Activated CD4-positive, alpha-beta T cell treated with anti-CD3 and anti-CD28 coated beads, Interleukin-2, amount 50 U/mL, for 1 hour (primary cell): ENCODE data around the gene PRKCA.

ENCODE experiments used
- DNase-seq: peaks from one replicate; pipeline ENCODE4 v3.0.0-alpha.2; 2020

The PRKCA gene

DNA sequence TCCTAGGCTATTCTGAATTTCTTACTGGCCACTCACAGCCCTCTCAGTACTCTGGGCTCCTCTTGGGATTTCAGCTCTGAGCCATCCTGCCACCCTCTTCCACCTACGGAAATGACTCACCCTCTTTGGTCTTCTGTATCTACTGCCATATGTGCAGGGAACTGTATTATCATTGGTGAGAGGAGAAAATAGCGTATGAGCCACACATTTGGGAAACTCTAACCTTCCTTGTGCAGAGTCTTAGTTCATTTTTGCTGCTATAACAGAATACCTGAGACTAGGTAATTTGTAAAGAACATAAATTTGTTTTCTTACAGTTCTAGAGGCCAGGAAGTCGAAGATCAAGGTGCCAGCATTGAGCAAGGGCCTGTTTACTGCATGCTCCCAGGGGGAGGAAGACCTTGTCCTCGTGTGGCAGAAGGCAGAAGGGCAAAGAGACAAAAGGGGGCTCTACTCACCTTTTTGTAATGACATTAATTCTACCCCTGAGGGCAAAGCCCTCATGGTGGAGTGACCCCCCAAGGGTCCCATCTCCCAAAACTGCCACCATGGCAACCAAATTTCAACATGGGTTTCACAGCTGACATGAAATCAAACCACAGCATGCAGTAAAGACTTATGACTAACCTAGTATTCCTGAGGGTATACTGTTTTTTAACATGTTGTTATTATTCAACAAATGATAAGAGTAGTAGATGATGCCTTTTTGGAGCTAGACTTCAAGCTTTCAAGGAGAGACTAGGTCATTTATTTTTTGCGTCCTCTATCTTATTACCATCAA, 191.8 kb downstream of the PRKCA start:
- DNase-seq, result no peak

DNA sequence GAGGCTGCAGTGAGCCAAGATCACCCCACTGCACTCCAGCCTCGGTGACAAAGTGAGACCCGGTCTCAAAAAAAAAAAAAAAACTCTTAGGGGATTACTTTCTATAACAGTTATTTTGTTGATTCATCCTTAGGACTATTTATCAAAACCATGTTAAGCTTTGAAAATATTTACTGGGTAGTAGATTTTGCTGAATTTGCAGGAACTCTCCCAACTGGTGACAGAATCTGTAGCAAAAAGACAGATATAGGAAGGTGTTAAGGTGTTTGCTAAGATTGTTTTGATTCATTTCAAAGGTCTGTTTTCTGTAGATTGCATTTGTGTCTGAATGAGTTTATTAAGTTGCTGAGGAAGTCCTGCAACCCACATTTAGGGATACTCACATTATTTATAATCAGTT, 192.6 kb downstream of the PRKCA start:
- no peak for DNase-seq

DNA sequence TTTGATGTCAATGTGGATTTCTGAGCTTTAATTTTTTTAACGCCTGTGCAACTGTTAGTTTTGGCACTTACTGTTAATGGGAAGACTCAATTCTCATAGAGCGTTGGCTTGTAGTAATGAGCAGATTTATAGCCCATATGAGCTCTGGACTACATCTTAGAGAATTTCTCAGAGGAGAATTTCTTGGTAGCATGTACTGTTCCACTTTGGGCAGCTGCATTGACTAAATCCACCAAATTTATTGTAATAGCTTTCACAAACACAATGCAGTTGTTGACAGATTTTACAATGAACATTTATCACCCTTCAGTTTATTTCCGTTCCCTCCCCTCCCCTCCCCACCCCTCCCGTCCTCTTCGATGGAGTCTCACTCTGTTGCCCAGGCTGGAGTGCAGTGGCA, 193.9 kb downstream of the PRKCA start:
- DNase-seq, result no peak

DNA sequence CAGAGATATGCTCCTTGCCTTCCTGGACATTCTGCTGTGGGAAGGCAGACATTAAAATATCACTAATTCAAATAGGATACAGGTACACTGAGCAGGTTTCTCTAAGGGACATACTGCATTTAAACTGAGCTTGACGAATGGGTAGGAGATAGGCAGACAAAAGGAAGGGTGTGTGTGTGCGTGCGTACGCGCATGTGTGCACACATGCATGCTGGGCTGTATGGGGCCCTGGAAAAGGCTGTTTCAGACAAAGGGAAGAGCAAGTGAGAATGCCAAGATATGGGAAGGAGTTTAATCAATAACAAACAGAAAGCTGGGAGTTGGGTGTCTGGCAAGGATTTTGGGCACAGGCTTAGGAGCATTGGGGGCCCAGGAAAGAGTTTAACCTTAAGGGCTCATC, 196.2 kb downstream of the PRKCA start:
- no peak for DNase-seq

DNA sequence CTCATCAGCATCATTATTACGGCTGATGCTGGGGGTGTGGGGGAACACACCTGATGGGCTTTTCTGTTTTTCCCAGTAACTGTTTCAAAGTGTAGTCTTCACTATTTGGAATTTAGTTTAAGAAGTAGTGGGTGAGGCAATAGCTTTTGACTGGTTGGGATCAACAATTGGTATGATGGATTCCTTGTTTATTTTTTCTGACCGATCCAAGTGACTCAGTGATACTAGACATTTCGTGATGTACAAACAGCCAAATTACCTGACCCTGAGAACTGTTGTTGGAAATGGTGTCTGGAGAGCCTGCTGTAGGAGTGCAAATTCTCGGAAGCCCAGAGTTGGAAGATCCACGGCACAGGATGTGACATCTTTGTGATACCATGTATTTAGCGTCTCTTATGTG, 204.2 kb downstream of the PRKCA start:
- DNase-seq, result no peak

DNA sequence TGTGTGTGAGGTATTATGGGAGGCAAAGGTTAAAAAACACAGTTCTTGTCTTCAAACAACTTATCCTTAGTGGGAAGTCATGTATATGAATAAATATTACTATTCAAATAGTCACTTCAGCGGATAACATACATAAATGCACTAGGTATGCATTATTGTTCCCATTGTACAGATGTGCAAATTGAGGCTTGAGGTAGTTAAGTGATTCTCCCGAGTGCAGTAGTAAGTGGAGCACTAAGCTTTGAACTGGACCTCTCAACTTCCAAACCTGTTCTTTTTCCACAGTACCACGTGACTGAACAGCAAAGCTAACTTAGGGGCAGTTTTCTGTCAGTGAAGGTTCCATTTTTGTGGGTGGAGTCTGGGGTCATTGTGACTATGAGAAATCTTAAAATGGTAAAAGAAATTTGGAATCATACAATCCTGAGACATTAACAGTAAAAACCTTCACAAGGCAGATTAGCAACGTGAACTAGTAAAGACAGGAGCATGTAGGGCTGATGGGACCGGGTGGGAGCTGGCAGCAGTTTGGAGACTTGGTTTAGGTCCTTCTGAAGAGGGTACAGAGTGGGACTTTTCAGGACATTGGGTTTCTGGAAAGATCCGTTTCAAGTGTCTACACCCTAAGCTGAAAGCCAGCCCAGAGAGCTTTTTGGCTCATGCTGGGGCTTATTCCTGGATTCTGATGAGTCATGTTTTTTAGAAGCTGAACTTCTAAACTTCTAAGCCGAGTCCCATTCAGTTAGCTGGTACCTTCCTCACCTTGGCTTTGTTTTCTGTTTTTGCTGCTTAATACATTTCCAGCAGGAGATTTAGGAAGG, 204.9 kb downstream of the PRKCA start:
- DNase-seq, result no peak

DNA sequence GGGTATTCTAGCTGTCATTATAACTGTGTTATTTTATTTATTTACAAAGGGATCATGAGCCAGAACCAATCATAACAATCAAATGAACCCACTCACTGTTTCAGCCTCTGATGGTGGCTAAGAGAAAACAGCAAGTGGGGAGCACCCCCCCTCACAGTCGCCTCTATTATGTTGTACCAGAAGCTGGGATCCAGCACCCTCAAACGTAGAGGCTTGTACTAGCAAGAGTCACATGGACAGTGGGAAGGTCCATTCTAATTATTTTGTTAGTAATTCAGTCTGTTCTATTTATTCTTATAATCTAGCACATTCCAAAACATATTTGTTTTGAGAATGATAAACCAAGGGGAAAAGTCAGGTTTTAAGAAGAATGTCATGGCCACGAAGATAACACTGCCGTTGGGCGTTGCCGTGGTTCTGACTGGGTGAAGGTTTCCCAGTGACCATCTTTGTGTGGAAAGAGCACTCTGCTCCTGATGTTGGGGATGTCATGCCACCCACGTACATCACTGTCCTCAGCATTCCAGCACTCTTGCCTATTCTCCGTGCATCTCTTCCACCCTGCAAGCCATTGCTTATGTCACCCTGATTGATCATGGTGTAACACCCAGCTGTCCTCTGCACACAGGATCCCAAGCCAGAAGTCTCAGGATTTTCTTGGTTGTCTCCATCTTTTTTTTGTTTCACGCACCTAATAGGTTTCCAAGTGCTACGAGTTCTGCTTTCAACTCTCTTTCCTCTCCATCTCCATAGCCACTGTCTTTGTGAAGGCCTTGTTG, 205.8 kb downstream of the PRKCA start:
- no peak for DNase-seq

DNA sequence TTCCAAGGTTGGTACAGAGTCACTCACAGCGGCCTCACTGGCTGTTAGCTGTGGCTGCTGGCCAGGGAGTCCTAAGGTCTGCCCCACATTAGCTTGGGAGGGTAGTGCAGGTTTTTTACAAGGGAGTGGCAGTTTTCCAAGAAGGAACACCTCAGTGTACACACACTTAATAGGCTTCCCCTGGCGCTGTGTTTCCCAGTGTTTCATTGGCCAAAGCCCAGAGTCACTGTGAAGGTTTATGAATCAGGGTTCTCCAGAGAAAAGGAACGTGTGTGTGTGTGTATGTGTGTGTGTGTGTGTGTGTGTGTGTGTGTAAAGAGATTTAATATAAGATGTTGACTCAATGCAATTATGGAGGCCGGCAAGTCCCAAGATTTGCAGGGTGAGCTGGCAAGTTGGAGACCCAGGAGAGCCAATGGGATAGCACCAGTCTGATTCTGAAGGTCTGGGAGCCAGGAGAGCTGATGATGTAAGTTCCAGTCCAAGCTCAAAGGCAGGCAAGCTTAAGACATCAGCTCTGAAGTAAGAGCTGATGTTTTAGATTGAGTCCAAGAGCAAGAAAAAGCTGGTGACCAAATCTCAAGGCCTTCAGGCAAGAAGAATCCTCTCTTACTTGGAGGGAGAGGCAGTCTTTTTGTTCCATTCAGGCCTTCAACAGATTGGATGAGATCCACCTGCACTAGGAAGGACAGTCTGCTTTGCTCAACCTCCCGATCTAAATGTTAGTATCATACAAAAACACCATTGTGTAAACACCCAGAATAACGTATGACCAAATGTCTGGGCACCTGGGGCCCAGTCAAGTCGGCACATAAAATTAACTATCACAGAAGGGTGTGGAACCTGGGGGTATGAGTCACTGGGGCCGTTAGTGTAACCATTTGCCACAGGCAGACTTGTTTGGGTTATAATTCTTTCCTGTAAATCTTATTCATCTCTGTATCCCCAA, 206.8 kb downstream of the PRKCA start:
- peak; percentile 25 for DNase-seq

DNA sequence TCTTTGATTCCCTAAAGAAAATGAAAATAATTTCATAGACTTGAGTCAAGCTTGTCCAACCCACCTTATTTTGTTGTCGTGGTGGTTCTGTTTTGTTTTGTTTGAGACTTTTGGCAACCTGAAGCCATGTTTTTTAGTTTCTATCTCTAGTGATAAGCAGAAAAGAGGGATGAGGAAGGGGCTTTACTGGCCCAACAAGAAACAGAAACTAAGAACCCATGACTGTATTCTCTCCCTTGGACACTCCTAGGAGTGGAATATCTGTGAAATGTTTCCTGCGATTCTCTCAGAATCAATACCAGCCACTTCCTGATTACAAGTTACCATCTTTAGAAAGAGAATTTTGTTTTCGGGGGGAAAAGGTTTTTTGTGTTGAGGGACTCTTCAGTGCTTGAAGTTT, 207.5 kb downstream of the PRKCA start:
- DNase-seq, result no peak

DNA sequence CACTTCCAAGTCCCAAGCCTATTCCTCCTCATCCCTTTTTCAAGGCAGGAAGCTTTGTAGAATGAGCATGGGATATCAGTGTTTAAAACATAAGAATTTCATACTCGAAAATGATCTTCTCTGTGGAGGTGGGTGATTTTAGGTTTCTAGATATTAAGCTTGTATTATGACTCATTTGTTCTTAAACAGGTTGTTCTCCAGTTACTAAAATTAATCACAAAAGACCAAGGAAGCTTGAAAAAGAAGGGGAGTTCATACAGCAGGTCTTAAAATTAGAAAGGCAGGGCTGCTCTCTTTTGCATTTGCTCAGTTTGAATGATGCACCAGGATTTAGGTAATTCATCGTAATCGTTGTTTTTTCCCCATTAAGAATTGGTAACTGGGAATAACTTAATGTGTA, 208.7 kb downstream of the PRKCA start:
- DNase-seq, result no peak

DNA sequence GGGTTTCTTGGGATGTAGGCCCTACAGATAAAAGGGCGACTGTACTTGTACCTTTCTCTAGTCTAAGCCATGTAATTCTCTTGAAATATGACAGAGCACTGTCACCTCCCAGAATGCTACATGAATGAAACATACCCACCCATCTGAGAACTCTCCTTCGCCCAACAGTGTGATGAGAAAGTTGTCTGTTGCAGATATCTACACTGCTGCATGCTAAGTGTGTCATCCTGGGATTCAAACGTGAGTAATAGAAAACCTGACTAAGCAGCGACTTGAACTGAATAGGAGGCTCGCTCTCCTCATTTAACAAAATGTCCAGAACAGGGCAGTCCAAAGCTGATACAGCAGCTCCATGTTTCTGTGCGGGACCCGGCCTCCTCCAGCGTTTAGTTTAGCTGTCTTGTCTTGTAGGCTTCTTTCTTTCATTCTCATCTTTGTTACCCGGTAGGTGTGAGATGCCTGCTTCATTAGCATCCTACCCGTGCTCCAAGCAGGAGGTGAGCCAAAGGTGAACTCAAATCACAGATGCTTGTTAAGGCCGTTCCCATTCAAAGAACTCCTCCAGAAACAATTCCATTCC, 211.9 kb downstream of the PRKCA start:
- no peak for DNase-seq

DNA sequence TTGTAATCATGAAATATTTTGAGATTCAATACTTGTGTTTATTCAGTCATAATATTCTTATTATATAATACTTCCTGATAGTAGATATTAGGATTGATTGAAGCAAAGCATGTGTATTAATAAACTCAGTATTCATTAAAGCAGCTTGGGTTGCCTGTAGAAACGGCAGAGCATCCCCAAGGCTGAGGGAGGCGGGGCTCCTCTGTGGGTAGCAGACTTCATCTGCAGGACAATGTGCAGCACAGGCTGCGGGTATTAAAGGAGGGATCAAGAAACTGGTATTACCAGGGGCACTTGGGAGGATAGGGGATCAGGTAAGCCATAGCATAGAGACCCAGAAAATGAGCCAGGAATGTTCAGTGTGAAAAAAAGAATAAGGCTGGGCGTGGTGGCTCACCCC, 213.6 kb downstream of the PRKCA start:
- DNase-seq, result no peak

DNA sequence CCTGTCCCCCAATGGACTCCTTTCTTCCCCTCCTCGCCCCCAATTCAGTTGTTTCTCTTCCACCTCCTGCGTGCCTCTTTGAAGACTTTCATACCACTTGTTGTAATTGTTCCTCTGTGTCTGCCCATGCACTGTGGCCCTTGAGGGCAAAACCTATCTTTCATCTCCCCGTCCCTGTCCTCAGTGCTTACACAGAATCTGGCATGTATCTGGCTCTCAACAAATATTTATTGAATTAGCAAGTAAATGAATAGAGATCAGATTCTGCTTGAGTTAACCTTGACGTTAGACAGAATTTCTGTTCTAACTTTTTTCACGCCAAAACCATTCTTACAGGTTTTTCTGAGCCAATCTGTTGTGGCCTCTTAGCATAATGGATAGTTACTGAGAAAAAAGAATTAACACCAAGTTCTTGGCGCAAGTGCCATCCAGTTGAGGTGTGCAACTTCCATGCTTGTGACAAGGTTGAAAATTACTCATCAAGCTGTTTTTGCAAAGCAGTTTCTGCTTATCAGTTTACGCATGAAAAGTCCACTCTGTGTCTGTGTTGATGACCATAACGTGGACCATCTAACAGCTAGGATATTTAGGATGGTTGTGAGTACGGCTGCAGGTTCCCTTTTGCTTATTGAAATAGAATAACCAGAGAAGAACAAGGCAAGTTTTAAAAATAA, 215.1 kb downstream of the PRKCA start:
- DNase-seq, result no peak

DNA sequence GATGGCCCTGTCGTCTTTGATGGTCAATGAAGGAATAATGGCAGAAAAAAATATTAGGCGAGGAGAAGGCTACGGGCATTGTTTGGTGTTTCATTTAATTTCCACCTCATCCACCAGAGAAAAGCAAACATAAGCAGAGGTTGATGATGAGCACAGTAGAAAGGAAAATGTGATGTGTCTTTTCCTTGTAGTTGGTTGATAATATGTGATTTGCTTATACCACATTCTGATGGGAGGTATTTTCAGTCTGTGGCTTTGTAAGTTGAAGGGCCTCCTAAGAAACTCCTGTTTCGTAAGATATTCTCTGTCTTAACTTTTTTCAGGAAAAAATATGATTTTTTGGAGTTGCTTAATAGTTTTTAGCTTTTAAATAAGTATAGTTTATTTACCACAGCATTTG, 215.7 kb downstream of the PRKCA start:
- DNase-seq, result no peak

DNA sequence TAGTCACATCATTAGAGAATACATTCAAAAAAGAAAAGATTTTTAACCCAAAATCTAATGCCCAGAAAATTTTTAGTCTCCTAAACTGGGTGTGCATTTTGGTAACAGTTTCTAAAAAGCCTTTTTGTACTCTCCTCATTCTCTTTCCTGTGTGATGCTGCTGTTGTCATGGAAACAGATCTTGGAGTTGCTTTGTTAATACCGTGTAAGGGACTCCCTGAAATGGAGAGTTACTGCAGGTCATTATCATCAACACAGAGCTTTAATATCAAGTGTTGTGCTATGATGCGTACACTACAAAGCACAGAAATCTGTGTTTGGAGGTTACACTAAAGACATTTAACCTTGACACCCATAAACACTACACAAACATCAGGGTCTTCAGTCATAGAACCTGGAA, 216.3 kb downstream of the PRKCA start:
- no peak for DNase-seq

DNA sequence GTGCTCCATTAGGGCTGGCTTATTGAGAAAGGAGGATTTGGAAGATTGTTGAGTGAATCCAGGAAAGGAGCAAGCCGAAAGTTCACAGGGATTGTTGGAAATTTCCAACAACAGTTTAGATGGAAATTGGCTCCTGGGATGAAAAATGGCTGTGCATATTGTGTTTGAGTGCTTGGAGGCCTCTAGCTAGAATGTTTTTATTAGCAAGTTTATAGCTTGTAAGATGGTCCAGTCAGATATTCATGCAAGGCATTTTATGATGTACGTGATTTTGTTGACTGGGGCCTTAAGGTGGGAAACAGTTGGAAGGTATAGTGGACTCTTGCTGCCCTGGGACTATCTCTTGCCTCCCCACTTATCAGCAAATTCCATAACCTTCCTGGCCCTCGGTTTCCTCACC, 216.7 kb downstream of the PRKCA start:
- no peak for DNase-seq

DNA sequence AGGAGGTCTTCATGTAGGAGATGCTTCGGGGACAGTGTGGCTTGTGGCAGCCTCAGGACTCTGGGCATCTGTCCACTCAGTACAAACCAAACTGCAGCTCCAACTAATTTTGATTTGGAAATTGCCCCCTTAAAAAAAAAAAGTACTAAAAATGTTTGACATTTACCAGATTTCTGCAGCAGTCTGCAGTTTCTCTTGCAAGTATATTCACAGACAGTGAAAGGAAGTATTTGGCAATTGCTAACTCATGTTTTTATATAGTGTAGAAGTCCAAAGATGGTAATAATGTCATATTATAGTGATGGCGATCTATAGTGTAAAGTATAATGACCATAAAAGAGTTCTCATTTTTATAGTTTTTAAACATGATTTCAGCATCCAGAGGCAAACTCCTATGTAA, 218.6 kb downstream of the PRKCA start:
- DNase-seq, result no peak

DNA sequence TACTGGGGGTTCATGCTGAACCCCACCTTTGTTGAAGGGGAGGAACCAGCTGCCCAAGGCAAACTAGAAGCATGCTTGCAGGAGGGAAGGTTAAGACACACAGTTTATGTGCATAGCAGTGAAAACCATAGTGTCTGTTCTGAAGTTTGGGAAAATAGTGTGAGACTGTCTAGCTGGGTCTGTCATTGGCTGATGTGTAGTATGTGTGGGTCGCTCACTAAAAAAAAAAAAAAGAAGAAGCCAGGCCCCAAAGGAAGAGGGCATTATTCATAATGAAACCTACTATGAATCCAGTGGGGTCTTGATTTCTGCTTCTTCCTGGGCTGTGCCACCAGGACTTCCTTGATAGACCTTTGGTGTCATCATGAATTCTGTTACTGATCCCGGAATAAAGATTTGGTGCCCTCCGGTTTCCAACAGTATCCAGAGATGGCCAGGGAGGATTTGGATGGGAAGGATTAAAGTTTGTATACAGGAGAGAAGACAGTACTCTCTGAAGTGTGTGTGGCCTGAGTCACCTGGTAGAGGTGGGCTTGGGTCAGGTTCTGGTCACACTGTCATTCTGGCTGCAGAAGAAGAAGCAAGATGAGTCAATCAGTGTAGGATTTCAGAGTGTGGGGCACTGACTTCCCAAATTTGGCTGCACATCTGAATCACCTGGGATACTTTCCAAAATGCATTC, 220.3 kb downstream of the PRKCA start:
- DNase-seq, result no peak

DNA sequence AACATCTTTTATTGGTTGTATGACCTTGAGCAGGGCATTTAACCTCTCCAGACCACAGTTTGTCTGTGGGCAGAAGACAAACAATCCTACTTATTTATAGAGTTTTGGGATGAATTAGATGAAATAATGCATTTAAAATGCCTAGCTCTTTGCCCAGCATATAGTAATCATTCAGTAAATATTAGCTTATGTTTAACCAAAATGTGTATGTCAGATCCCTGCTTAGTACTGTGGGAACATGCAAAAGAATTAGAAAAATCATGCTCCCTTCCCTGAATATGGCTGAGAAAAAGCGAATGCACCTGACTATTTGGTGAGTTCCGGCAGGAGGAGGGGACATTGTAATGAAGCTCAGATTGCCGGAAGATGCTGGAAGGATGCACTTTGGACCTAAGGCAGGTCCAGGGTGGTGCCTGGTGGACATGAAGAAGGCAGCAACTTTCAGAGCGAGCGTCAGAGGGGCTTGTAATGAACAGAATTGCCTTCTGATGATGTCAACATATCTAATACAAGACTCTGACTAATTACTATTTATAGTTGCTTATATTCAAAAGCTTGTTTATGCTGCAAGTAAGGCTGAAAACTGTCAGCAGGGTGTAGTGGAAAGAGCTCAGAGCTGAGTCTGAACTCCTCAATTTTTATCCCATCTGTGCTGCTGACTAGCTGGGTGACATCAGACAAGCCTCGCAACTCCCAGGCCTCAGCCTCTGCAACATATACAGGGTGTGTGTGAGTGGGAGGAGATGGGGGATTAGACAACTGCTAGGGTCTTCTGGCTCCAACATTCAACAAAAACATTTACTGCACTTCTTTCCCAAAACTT, 221.2 kb downstream of the PRKCA start:
- no peak for DNase-seq

DNA sequence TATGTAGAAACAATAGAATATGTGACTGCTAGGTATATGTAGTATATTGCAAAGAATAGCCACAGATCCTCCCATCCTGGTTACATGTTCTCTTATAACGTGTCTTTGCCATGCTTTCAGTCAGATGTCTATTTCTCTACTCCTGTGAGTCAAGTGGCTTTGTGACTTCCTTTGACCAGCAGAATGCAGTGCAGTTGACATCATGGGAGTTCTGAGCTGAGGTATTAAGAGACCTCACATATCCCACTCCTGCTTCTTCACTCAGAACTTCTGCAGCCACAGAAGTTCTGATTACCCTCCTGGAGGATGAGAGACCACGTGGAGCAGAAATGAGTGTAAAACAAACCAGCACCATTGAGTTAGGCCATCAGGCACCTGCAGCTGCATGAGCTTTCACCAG, 222.5 kb downstream of the PRKCA start:
- no peak for DNase-seq
